GM12878 (cell line): ENCODE measurements around the gene PARP8. TPM values are rescaled to one million over a fixed set of nuclear protein-coding genes. Genes with fewer than 3 reads are reported as not detected.

Experiments used
- ATAC-seq: fragments of 200-7000 bp; cut with Tn5 transposase; 3 replicates; pipeline ENCODE4 v1.9.1; 2020; ENCODE audit warnings: mild to moderate bottlenecking, moderate library complexity
- BruUV-seq: library from RNA; stranded (reverse); fragments of 400-500 nt; replicated peaks from 2 replicates; lab custom pipeline; 2021; lab: Mats Ljungman, UMichigan
- CTCF ChIA-PET: fragments of 300-600 bp; sonication (Branson Sonifier 250); formaldehyde crosslinking; extraction: SDS; loops from one replicate; lab custom pipeline; 2021; ENCODE audit warnings: inconsistent platforms; lab: Yijun Ruan, JAX
- POLR2A ChIA-PET: fragments of 350-600 bp; formaldehyde crosslinking; extraction: SDS; loops from one replicate; lab custom pipeline; 2021; ENCODE audit warnings: inconsistent platforms; lab: Charles Lee
- RAD21 ChIA-PET: fragments of 300-600 bp; sonication (Branson Sonifier 250); formaldehyde crosslinking; loops from one replicate; lab custom pipeline; 2023; ENCODE audit warnings: antibody characterized with exemption; ENCODE audit not compliant: unreplicated experiment; lab: Charles Lee
- SMC1A ChIA-PET: fragments of 300-600 bp; sonication (Branson Sonifier 250); formaldehyde crosslinking; loops from one replicate; lab custom pipeline; 2023; ENCODE audit not compliant: unreplicated experiment, uncharacterized antibody; lab: Charles Lee
- DNase-seq: peaks from one replicate; pipeline ENCODE4 v3.0.0-alpha.2; 2011; ENCODE audit warnings: low read depth, low spot score
- FAIRE-seq: peaks from 3 replicates; lab custom pipeline; 2011; peaks lifted over from hg19 to GRCh38; lab: Jason Lieb, UNC
- H2AFZ ChIP-seq: 2 replicates; pipeline ENCODE4 v1.6.0; 2011; ENCODE audit warnings: low read depth, low read length, control low read depth; ENCODE audit not compliant: control insufficient read depth
- H3K27ac ChIP-seq: 2 replicates; pipeline ENCODE4 v1.5.1; 2011; ENCODE audit warnings: control low read depth; ENCODE audit not compliant: control insufficient read depth, insufficient read depth
- H3K27me3 ChIP-seq, 2 experiments: replicated peaks in 1 of 2; 2 replicates each; pipeline versions ENCODE4 v1.6.0 to v1.6.1; 2011; ENCODE audit warnings: low read length in 1 of 2; ENCODE audit not compliant: control insufficient read depth in 2 of 2, insufficient read depth in 2 of 2
- H3K36me3 ChIP-seq, 2 experiments: 2 replicates each; pipeline ENCODE4 v1.5.1; 2011; ENCODE audit warnings: low read length in 1 of 2; ENCODE audit not compliant: control insufficient read depth in 2 of 2, insufficient read depth in 2 of 2
- H3K4me1 ChIP-seq: 2 replicates; pipeline ENCODE4 v1.6.1; 2011; ENCODE audit warnings: mild to moderate bottlenecking, low read length, moderate library complexity, mixed read lengths; ENCODE audit not compliant: control insufficient read depth, insufficient read depth
- H3K4me2 ChIP-seq: 2 replicates; pipeline ENCODE4 v1.6.0; 2011; ENCODE audit warnings: control low read depth; ENCODE audit not compliant: control insufficient read depth, insufficient read depth
- H3K4me3 ChIP-seq: fragments of 200-600 bp; sonication (generic); 2 replicates; pipeline ENCODE4 v1.5.1; 2016
- H3K79me2 ChIP-seq: 2 replicates; pipeline ENCODE4 v1.6.0; 2011; ENCODE audit warnings: low read length; ENCODE audit not compliant: control insufficient read depth, insufficient read depth
- H3K9ac ChIP-seq: 2 replicates; pipeline ENCODE4 v1.8.0; 2011; ENCODE audit warnings: low read length, control low read depth, mixed read lengths; ENCODE audit not compliant: control insufficient read depth, insufficient read depth
- H3K9me3 ChIP-seq: replicated peaks from 3 replicates; pipeline ENCODE4 v1.5.1; 2011; ENCODE audit warnings: mild to moderate bottlenecking, low read length; ENCODE audit not compliant: control insufficient read depth, insufficient read depth
- H4K20me1 ChIP-seq: 2 replicates; pipeline ENCODE4 v1.6.0; 2011; ENCODE audit not compliant: control insufficient read depth, insufficient read depth
- CBX3 ChIP-seq: fragments of 200-600 bp; sonication (generic); IDR thresholded peaks from 2 replicates; pipeline ENCODE4 v1.6.1; 2016; ENCODE audit warnings: low read depth, borderline replicate concordance
- CHD4 ChIP-seq: fragments of 200-600 bp; sonication (generic); IDR thresholded peaks from 2 replicates; pipeline ENCODE4 v1.6.1; 2016; ENCODE audit warnings: mild to moderate bottlenecking
- CREB1 ChIP-seq: IDR thresholded peaks from 2 replicates; pipeline ENCODE4 v1.6.1; 2012; ENCODE audit warnings: low read depth, mild to moderate bottlenecking, inconsistent platforms
- PAX8 ChIP-seq: fragments of 450-650 bp; IDR thresholded peaks from 2 replicates; pipeline ENCODE4 v1.6.1; 2017; ENCODE audit warnings: mild to moderate bottlenecking, moderate library complexity
- PML ChIP-seq: IDR thresholded peaks from 2 replicates; pipeline ENCODE4 v1.6.1; 2012; ENCODE audit warnings: low read length, inconsistent platforms
- POLR2A ChIP-seq: IDR thresholded peaks from 2 replicates; pipeline ENCODE4 v1.6.1; 2011; ENCODE audit warnings: low read depth, mild to moderate bottlenecking, low read length
- POLR2AphosphoS2 ChIP-seq: IDR thresholded peaks from 2 replicates; pipeline ENCODE4 v1.6.1; 2011; ENCODE audit warnings: low read depth, mild to moderate bottlenecking, low read length, improper control_type of control experiment, moderate library complexity
- SMAD5 ChIP-seq: IDR thresholded peaks from 2 replicates; pipeline ENCODE4 v1.6.1; 2016; ENCODE audit warnings: antibody characterized with exemption, low read depth
- STAT1 ChIP-seq: fragments of 450-650 bp; conservative IDR thresholded peaks from 2 replicates; pipeline ENCODE4 v1.6.1; 2014; ENCODE audit warnings: antibody characterized with exemption, mild to moderate bottlenecking
- WRNIP1 ChIP-seq: IDR thresholded peaks from 2 replicates; pipeline ENCODE4 v1.6.1; 2011; ENCODE audit warnings: low read depth, low read length, improper control_type of control experiment, borderline replicate concordance
- ZNF217 ChIP-seq: fragments of 450-650 bp; IDR thresholded peaks from 2 replicates; pipeline ENCODE4 v1.6.1; 2017; ENCODE audit warnings: antibody characterized with exemption, mild to moderate bottlenecking
- ZNF24 ChIP-seq: fragments of 450-650 bp; IDR thresholded peaks from 2 replicates; pipeline ENCODE4 v1.6.1; 2017; ENCODE audit warnings: antibody characterized with exemption, mild to moderate bottlenecking
- WGBS: methylation state at CpG from one replicate; pipeline ENCODE4 v1.1.6; 2016; ENCODE audit warnings: low lambda C conversion rate; ENCODE audit not compliant: insufficient replicate concordance, insufficient coverage; ENCODE audit errors: missing lambda C conversion rate; 5-methylcytosine and 5-hydroxymethylcytosine counted together
- in situ Hi-C: fragments of 300-500 bp; cut with MboI; formaldehyde crosslinking; loops from 9 replicates; pipeline ENCODE4 v1.14.3; 2018; ENCODE audit warnings: mixed read lengths
- intact Hi-C: fragments of 100-400 bp; cut with micrococcal nuclease; formaldehyde crosslinking; loops from one replicate; pipeline ENCODE4 v1.14.2; 2022; ENCODE audit not compliant: unreplicated experiment
- polyA plus RNA-seq, 11 experiments: library from polyadenylated mRNA; depleted of rRNA in 4 of 11; unstranded in 6 of 11; stranded (reverse) in 5 of 11; fragments of >200 nt; fragmentation: Nextera tagmentation in 4 of 11; fragmentation: Illumina TruSeq in 1 of 11; extraction: Ambion mirVana in 4 of 11; extraction: Trizol in 1 of 11; gene quantifications; 1 replicate in 1 of 11; 2 replicates in 10 of 11; pipeline versions ENCODE4 v1.2.1 to v1.2.3, GENCODE V29; 2011 to 2016; ENCODE audit warnings: inconsistent platforms in 2 of 11, missing spikeins in 2 of 11, low read depth in 1 of 11
- total RNA-seq, 4 experiments: library from RNA; depleted of rRNA in 3 of 4; stranded (reverse); fragments of >200 nt in 3 of 4; fragmentation: Illumina TruSeq in 1 of 4; extraction: Trizol in 1 of 4; gene quantifications; 2 replicates each; pipeline versions ENCODE4 v1.2.1 to v1.2.3, GENCODE V29; 2013 to 2021
- TF ChIP-seq, protein P1 (sequence below): fragments of 450-650 bp; IDR thresholded peaks from 2 replicates; pipeline ENCODE4 v1.6.1; 2014; ENCODE audit warnings: mild to moderate bottlenecking
- TF ChIP-seq, protein P2 (sequence below): fragments of 150-350 bp; IDR thresholded peaks from 2 replicates; pipeline ENCODE4 v1.6.1; 2016; ENCODE audit warnings: low read depth, low read length

PARP8 gene
- total and polyA plus RNA-seq, 10 of the 15 experiments (the other 5 are each of a cell fraction or from before 2014, with no cell fraction given) = 9.1 to 65.2 (median 20.6) TPM

DNA sequence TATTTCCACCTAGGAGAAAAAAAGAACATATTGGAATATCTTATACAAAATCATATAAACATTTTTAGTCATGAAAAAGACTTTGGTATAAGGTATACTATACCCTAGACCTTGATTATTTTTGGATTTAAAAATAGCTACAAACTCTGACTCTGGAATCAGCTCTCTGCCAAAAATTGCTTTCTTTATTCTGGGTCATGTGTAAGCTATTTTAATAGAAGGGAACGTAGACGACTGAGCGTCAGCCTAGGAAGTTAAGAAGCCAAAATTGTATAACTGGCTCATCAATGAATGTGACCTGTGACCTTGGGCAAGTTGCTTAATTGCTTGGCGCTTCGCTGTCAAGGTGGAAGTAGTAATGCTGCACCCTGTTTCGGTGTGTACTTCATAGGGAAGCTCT, 157.1 kb downstream of the PARP8 start:
- DNase-seq (no peak), FAIRE-seq (no peak), ATAC-seq (no peak)
- TF ChIP-seq POLR2A = no peak
- TF ChIP-seq PML = no peak
- no peak for TF ChIP-seq POLR2AphosphoS2
- no peak for TF ChIP-seq ZNF24
- TF ChIP-seq ZNF217 = no peak
- no peak for TF ChIP-seq PAX8
- TF ChIP-seq, protein P1, sequence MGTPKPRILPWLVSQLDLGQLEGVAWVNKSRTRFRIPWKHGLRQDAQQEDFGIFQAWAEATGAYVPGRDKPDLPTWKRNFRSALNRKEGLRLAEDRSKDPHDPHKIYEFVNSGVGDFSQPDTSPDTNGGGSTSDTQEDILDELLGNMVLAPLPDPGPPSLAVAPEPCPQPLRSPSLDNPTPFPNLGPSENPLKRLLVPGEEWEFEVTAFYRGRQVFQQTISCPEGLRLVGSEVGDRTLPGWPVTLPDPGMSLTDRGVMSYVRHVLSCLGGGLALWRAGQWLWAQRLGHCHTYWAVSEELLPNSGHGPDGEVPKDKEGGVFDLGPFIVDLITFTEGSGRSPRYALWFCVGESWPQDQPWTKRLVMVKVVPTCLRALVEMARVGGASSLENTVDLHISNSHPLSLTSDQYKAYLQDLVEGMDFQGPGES = no peak
- no peak for TF ChIP-seq CHD4
- TF ChIP-seq, protein P2, sequence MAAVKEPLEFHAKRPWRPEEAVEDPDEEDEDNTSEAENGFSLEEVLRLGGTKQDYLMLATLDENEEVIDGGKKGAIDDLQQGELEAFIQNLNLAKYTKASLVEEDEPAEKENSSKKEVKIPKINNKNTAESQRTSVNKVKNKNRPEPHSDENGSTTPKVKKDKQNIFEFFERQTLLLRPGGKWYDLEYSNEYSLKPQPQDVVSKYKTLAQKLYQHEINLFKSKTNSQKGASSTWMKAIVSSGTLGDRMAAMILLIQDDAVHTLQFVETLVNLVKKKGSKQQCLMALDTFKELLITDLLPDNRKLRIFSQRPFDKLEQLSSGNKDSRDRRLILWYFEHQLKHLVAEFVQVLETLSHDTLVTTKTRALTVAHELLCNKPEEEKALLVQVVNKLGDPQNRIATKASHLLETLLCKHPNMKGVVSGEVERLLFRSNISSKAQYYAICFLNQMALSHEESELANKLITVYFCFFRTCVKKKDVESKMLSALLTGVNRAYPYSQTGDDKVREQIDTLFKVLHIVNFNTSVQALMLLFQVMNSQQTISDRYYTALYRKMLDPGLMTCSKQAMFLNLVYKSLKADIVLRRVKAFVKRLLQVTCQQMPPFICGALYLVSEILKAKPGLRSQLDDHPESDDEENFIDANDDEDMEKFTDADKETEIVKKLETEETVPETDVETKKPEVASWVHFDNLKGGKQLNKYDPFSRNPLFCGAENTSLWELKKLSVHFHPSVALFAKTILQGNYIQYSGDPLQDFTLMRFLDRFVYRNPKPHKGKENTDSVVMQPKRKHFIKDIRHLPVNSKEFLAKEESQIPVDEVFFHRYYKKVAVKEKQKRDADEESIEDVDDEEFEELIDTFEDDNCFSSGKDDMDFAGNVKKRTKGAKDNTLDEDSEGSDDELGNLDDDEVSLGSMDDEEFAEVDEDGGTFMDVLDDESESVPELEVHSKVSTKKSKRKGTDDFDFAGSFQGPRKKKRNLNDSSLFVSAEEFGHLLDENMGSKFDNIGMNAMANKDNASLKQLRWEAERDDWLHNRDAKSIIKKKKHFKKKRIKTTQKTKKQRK = no peak
- no peak for TF ChIP-seq CREB1
- no peak for TF ChIP-seq STAT1
- no peak for TF ChIP-seq CBX3
- TF ChIP-seq WRNIP1 = no peak
- TF ChIP-seq SMAD5 = no peak
- POLR2A ChIA-PET = no interaction called here
- Histone ChIP-seq H3K36me3 (peaks cover 0 to 11% of the 10 kb centered on the region in 2 experiments; a peak in 3 of 4 replicates), H2AFZ (no peak overlapping the region), H3K27me3 (no peaks in the 10 kb centered on the region), H3K4me2 (no peak overlapping the region), H4K20me1 (no peaks in the 10 kb centered on the region), H3K4me1 (no peaks in the 10 kb centered on the region), H3K79me2 (no peaks in the 10 kb centered on the region), H3K27ac (no peak overlapping the region), H3K4me3 (no peak overlapping the region), H3K9me3 (no peaks in the 10 kb centered on the region), H3K9ac (no peak overlapping the region)
- RAD21 ChIA-PET = no interaction called here
- no TSS peak for BruUV-seq
- in situ Hi-C loops = no loop called here
- CTCF ChIA-PET = interaction anchor here (1.2 kb wide), 1 partner anchor 9 kb away, joined by 3 read pairs; no protein-coding TSS in a partner anchor
- intact Hi-C loops = no loop called here
- WGBS = 96% methylated on average over 6 of the region's 6 CpGs
- SMC1A ChIA-PET = interaction anchor here (1.0 kb wide), 1 partner anchor 11 kb away, joined by 4 read pairs; no protein-coding TSS in a partner anchor
